ENCODE measurements around the gene ZNF445.
"Not testable (repeated sequence)": the region's sequence is repeated elsewhere in the genome, so short reads cannot be mapped to it uniquely, and the experiment has no call there.

ZNF445 gene

DNA sequence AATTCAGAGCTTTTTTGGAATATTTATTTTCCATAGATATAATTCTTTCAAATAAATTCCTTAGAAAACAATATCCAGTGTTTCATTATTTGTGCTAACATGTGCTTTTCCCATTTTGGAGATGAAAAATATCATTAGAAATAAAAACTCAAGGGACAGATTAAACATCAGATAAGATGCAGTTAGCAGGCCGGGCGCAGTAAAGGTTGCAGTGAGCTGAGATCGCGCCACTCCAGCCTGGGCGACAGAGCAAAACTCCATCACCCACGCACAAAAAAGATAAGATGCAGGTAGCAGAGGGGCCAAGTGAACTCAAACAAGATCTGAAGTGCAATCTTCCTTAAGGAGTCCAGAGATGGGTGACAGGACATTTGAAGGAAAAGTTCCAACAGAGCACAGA lies 48.0 kb downstream of the ZNF445 start:
- DNase-seq, result no peak

DNA sequence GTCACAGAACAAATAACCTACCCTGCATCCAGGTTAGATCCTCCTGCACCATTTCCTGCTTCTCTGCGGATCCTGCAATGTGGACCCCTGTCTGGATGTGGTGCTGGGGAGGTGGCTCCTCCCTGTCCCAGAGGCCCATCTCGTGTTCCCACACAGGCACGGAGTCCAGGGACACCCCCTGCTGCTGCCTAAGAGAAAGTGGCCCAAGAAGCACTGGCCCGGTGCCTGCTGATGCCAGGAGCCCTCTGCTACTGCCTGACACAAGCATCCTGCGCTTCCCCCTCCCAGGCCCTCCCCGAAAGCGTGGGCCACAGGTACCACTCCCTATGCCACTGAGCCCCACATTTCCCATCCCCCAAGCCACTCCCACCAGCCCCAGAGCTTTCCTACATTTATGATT lies 48.6 kb downstream of the ZNF445 start:
- no peak for DNase-seq

DNA sequence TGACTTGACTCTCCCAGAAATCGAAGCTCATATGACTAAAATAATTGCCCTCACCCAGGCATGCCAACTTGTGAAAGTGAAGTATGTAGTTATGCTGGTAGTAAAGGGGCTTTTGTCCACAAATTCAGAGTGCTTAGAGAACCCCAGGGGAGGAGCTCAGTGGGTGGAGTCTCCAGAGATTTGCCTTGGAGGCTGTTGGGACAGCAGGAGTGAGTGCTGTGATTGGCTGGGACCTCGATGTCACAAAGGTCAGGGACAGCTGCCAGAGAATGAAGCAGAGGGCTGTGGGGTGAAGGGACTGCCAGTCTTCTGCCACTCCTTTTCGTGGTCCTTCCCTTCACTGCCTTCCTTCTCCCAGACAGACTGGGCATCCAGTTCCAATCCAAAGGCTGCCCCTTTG lies 49.8 kb downstream of the ZNF445 start:
- no peak for DNase-seq

DNA sequence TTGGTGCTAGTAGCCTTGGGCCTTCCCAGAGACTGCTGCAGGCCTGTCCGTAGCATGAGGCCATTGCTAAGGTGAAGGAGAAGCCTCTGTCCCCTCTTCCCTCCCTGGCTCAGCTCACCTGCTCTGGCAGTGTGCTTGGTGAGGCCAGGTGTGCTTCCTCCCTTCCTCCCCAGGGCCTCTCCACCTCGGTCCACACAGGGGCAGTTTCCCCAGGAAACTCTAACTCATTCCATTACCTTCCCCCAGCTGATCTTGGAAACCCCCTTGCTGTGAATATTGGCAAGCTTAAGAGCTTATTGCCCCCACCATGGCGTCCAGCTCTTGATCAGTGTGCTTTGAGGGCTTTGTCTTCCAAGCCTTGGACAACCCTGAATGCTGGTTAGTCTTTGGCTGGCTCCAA lies 52.7 kb downstream of the ZNF445 start:
- no peak for DNase-seq

DNA sequence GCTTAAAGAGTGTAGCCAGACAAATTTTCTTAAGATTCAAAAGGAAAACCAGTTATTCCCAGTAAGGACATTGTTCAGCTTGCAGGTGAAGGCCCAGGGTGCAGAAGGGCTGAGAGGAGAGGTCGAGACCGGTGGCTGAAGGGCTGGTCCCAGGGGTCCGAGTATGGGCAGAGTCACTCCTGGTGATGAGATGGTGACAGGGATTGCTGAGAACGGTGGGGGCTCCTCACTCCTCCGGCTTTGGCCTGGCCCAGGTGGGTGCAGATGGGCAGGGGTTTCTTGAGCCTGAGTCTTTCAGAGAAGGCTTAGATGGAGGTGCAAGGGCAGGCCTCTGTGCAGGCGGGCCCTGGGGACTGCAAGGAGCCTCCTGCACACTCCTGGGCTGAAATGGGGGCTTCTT lies 56.2 kb downstream of the ZNF445 start:
- DNase-seq, result no peak

DNA sequence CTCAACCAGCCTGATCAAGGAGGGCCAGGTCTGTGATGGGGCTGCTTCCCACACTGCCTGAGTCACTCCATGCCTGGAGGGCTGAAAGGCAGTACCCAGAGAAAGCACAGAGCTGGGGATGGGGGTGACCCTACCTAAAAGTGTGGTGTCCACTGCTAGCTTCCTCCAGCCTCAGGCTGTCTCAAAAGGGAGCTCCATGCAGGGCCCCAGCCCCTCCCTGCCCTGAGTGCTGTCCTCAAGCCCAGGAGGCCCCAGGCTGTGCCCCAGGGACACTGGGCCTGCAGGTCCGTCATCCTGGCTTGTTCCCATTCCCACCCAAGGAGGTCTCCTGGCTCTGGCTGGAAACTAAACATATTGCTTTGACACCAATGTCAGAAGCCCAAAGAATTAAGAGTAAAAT lies 56.8 kb downstream of the ZNF445 start:
- no peak for DNase-seq

DNA sequence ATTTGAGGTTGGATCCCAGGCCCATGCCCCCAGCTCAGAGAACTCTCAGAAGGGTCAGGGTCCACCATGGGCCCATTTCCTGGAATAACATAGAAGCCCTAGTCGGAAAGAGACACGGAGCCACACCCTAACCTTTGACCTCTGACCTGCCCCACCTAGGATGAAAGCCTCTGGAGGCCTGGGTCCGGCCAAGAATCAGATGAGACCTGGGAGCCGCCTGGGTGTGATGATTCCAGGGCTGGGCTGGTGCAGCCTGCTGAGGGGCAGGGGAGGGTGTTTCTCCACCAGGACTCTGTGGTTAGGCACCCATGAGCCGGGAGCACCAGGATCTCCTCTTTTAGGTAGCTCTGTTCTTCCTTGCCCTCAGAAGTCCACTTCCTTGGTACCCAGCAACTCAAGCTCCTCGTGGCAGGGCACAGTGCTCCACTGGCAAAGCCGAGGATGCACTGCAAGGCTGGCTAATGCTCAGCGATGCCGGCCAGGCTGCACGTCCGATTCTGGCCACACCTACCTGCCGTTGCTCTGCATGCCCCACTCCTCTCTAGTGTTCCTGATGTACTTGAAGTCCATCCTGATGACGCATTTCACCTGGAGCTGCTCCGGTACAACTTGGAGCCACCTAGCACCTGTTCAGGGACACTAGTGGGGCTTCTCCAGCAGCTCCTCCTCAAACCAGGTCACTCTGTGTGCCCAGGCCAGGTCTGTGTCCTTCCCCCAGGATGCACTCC lies 57.4 kb downstream of the ZNF445 start:
- no peak for DNase-seq

DNA sequence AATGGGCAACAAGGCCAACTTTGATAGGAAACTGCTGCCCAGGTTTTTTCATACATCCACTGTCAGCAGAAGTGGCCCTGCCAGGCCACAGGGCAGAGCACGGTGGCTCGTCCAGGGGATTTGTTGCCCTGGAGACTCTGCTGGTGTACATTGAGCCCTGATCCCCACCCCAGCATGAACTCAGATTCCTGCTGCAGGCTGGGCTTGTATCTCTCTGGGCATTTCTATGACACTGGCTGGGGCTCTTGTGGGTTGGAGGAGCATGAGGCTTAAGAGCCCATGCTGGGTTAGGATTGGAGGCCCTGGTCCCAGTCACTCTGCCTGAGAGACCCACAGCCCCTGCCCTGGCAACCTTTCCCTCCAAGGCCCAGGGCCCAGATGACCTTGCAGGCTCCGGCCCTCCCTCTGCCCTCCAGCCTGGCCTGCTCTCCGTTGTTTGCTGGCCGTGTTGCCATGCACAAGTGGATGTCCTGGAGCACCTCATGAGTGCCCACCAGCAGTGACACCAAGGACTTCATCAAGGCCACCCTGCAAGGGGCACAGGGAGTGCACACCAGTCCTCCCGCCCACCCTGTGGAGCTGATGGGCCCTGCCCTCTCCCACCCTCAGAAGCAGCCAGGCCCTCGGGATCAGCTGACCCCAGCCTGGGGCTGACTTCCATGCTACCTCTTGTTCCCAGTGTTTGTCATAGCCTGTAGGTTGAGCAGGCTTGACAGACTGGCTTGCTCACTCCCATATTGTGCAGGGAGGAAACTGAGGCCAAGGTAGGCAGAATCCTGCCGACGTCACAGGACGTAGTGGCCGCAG lies 58.2 kb downstream of the ZNF445 start:
- DNase-seq, result no peak

DNA sequence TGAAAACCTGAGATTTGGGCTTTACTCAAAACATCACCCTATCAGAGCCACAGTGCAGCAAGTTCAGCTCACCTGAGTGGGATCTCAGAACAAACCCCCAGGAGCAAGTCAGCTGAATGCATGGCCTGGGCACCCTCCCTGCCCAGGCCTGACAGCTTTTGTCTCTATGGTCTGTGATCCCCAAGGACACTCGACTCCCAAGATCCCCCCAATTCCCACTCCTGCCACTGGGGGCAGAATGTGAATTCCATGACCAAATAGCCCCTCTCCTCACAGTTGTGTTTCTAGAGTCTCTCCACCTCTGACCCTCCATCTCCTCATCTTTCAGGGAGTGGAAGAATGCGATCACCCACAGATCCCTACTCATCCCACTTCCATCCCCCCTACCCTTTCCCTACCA lies 58.9 kb downstream of the ZNF445 start:
- no peak for DNase-seq

DNA sequence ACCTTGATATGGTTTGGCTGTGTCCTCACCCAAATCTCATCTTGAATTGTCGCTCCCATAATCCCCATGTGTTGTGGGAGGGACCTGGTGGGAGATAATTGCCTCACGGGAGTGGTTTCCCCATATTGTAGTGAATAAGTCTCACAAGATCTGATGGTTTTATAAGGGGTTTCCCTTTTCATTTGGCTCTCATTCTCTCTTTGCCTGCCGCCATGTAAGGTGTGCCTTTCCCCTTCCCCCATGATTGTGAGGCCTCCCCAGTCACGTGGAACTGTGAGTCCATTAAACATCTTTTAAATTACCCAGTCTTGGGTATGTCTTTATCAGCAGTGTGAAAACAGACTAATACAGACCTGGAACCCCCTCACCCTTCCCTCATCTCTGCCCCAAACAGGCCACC lies 59.4 kb downstream of the ZNF445 start:
- not testable (repeated sequence) for DNase-seq

DNA sequence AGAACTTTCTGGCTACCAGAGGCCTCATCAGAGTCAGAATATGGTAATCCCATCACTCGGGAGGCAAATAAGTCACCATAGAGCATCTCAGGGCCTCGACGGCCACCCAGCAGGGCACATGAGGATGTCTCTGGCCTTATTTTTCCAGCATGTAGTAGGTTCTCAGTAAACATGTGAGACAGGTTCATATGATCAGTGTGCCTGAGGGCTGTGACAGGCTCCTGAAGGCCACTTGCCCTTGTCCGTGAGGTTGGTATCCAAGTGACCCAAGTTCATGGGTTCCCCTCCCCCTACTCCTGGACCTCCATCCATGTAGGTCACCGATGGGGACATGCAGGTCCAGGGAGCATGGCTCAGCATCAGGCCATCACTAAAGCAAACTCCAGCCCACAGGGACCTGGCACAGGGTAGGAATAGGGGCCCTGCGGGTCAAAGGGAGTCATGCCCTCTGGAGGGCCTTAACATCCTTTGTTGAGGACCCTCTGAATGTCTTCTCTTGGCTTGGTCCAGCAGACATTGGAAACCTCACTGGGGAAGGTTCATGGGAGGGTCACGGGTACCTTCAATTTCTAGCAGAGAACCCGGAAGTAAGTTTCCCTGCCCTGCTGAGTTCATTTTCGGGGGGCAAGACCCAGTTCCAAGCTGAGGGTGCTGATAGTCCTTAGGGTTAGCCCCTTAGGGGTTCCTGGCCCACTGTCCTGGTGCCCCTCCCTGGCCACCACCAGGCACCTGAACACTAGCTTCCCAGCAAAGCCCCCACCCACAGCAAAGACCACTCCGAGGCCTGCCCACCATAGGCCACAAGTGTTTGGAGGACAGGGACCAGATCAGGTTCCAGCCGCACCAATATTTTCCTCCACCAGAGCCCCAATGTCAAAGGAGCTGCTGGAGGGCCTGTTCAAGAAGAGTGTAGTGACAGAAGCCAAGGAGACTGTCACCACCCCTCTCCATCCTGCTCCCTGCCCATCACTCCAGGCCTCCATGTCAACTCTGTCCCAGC lies 61.1 kb downstream of the ZNF445 start:
- no peak for DNase-seq

DNA sequence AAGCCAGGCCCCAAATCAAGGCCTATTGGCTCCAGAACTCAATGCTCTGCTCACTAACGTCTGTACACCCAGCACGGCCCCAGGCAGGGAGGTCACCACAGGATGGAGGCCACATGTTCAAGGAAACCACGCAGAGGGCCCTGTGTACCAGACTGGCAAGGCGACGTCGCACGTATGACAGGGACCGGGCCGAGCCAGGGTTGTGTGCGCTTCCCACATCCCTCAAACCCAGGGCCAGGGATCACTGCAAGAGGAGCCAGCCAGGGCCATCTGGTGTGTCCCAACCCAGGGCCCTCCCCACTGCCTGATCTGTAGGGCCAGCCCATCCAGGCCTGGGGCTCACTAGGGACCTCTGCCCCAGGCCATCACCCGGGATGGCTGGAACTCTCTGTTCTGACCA lies 62.0 kb downstream of the ZNF445 start:
- no peak for DNase-seq

DNA sequence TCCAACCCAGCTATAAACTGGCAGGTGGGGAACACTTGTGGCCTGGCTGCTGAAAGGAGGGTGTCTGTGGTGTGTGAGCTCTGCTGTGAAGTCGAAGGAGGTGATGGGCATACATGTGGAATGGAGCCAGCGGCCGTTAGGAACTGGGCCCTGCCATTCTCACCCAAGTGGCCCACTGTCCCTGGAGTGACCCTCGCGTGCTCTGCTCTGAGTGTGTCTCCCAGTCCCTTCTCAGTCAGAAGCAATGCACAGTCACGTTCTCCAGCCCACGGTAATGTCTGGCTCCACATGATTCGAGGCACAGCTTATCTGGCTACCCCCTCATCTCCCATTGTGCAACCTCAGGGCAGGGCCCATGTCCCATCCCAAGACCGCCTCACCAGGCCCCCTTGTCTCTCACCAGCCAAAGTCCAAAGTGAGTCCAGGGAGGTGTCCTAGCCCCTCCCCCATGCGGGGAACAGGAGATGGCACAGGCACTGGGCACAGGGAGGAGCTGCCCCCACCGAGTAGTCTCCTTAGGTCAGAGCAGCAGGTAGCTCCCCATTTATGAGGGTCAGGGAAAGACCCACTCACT lies 62.9 kb downstream of the ZNF445 start:
- DNase-seq, result no peak

DNA sequence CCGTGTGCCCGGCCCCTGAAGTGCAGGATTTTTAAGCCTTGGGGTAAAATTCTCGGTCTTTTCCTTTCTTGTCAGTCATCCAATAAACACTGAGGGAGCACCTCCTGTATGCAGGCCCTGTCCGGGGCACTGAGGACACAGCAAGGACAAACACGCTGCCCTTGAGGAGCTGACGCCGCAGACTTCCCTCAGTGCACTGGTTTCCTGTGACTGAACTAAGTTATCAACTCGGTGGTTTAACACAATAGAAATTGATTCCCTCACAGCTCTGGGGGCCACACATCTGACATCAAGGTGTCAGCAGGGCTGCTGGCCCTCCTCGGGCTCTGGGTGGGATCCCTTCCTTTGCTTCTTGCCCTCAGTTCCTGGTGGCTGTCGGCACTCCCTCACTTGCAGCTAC lies 65.1 kb downstream of the ZNF445 start:
- no peak for DNase-seq

DNA sequence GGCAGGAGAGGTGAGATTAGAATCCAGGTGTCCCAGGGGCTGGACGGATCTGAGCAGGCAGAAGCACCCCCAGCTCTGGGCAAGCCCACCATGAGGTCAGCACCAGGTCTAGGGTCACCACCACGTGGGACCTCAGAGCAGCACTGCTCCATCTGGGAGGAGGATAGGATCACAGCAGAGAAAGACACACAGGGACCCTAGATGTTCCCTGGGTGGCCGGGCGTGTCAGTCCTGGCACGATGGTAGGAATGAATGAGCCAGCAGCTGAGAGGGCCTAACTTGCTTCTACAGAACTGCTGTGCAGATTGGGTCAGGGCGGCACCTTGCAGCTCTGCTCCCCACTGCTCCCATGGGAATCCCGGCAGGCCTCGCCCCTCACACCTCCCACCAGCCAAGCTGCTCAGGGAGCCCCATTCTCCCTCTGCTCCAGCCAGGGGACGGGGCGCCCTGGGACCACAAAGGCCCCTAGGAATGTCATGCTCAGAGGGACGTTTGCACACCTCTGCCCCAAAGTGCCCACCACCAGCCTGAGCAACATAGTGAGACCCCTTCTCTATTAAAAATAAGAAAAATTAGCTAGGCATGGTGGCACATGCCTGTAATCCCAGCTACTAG lies 66.3 kb downstream of the ZNF445 start:
- no peak for DNase-seq

DNA sequence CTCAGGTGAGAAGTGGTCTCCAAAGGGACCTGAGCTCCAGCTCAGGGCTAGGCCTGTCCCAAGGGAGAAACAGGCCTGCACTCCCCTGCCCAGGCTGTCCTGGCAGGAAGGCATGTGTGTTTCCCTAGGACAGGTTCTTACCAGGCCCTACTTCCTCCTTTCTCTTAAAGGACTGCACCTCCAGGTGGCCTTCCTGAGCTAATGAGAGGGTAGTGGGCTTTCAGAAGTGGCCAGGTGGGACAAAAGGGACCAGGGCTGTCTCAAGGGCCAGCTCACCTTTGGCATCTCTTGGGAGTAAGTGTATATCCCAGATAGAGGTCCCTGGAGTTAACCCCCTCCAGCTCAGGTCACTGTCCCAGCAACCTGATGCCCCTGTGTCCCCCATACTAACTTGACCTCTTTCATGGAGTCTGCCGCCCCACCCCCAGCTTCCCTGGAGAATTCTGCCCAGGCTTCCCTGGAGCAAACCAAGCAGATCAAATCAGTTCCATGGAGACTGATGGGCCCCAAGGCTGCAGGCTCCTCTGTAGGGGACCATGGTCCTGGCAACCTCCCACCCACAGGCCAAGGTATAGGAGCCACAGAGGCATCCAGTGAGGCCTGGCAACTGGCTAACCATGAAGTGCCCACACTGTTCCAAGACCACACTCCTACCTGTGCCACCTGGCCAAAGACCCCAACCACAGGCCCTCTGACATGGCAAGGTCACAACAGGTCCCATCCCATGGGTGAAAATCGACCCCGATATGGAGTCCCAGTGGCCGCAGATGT lies 67.6 kb downstream of the ZNF445 start:
- DNase-seq, result no peak

DNA sequence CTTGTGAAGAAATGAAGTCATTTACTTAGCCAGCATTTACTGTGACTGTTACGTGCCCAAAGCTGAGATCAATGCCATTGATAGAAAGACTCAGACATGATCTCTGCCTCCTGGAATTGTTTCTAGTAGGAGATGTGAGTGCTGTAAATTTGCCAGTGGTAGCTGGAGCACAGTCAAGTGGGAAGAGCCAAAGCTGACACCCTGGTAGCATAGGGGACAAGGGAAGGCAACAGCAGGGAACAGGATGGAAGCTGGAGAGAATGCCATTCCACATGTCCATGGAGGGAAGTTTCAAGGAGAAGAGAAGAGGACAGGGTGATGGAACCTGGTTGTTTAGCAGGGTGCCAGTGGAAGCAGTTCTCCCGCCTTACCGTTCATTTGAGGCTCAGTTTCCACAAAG lies 74.9 kb downstream of the ZNF445 start:
- DNase-seq, result no peak

DNA sequence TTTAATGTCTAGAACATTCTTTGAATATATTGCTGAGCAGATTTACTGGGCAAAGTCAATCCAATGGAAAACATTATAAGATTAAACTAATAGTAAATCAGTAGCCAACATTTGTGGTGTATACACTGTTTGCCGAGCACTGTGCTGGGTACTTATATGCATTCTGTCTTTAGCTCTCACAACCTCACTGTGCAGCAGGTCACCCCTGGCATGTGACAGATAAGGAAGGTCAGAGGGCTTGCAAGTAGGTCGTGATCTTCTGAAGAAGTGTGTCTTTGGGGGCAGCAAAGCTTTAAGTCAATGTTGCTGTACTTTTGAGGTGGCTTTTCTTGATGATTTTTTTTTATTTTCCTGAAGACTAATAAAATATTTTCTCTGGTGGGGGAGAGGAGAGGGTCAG lies 76.7 kb downstream of the ZNF445 start:
- DNase-seq, result no peak

DNA sequence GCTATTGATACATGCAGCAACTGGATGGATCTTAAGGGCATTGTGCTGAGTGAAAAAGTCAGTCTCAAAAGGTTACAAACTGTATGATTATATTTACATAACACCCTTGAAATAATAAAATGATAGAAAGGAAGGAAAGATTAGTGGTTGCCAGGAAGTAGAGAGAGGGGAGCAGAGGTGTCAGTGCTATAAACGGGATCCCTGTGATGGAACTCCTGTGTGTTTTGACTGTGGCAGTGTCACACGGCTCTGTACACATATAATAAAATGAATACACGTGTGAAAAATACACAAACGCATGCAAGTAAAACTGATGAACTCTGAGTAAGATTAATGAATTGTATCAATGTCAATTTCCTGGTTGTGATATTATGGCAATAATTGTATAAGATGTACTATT lies 78.6 kb downstream of the ZNF445 start:
- no peak for DNase-seq

DNA sequence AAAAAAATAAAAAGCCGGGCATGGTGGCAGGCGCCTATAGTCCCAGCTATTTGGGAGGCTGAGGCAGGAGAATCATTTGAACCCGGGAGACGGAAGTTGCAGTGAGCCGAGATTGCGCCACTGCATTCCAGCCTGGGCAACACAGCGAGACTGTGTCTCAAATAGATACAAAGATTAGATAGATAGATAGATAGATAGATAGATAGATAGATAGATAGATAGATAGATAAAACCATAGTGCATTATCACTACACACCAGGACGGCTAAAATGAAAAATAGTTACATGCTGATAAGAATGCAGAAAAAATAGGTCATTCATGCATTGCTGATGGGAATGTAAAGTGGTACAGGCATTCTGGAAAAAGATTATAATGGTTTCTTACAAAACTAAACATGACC lies 79.2 kb downstream of the ZNF445 start:
- not testable (repeated sequence) for DNase-seq

Measured in CD4-positive, alpha-beta T cell treated with Interleukin-4 for 1 hour (primary cell).